Stimulated activated CD8-positive, alpha-beta memory T cell treated with anti-CD3 and anti-CD28 coated beads, Interleukin-4, amount 100 ng/mL, for 24 hours (primary cell): ENCODE measurements around the gene CLEC16A.

ENCODE experiments used
- DNase-seq: peaks from one replicate; pipeline ENCODE4 v3.0.0-alpha.2; 2020; ENCODE audit warnings: low read depth

Gene CLEC16A

GRCh38 chr16:11017499-11017898 lies 73.1 kb downstream of the CLEC16A start:
- DNase-seq = no peak

- no peak for DNase-seq
These were observed 76.0 kb downstream of the CLEC16A start for GRCh38 chr16:11020388-11020787.

- DNase-seq = no peak
These were observed 76.6 kb downstream of the CLEC16A start for GRCh38 chr16:11020792-11021551.

- no peak for DNase-seq
These were observed 77.6 kb downstream of the CLEC16A start for GRCh38 chr16:11022002-11022401.

GRCh38 chr16:11023262-11024039 lies 79.1 kb downstream of the CLEC16A start:
- DNase-seq = no peak

- no peak for DNase-seq
These were observed 80.1 kb downstream of the CLEC16A start for GRCh38 chr16:11024333-11025053.

GRCh38 chr16:11025120-11025531 lies 80.8 kb downstream of the CLEC16A start:
- no peak for DNase-seq

GRCh38 chr16:11029948-11030347 lies 85.6 kb downstream of the CLEC16A start:
- DNase-seq = no peak

GRCh38 chr16:11030990-11031510 lies 86.7 kb downstream of the CLEC16A start:
- DNase-seq = no peak

GRCh38 chr16:11032000-11032921 lies 87.9 kb downstream of the CLEC16A start:
- DNase-seq = no peak

- DNase-seq = no peak
These were observed 88.5 kb downstream of the CLEC16A start for GRCh38 chr16:11032922-11033291.

GRCh38 chr16:11033629-11034420 lies 89.5 kb downstream of the CLEC16A start:
- no peak for DNase-seq

GRCh38 chr16:11034481-11034931 lies 90.1 kb downstream of the CLEC16A start:
- no peak for DNase-seq

- no peak for DNase-seq
These were observed 90.7 kb downstream of the CLEC16A start for GRCh38 chr16:11035096-11035495.

GRCh38 chr16:11036040-11036439 lies 91.7 kb downstream of the CLEC16A start:
- DNase-seq = no peak

- DNase-seq = no peak
These were observed 92.6 kb downstream of the CLEC16A start for GRCh38 chr16:11036868-11037410.

GRCh38 chr16:11038305-11038704 lies 93.9 kb downstream of the CLEC16A start:
- no peak for DNase-seq

- no peak for DNase-seq
These were observed 94.4 kb downstream of the CLEC16A start for GRCh38 chr16:11038777-11039176.

GRCh38 chr16:11039726-11040125 lies 95.4 kb downstream of the CLEC16A start:
- no peak for DNase-seq

- no peak for DNase-seq
These were observed 97.8 kb downstream of the CLEC16A start for GRCh38 chr16:11042191-11042590.
